Neural crest cell (in vitro differentiated cells): ENCODE results near the gene PER3. TPM values are rescaled to one million over a fixed set of nuclear protein-coding genes. Genes with fewer than 3 reads are reported as not detected.

ENCODE experiments used
- DNase-seq: peaks from one replicate; pipeline ENCODE4 v3.0.0; 2021; ENCODE audit warnings: low read depth, mixed read lengths, low spot score
- H3K27ac Mint-ChIP-seq: one replicate; pipeline ENCODE4 v1.8.0; 2021; ENCODE audit warnings: mild to moderate bottlenecking, mixed read lengths; ENCODE audit not compliant: unreplicated experiment
- H3K27me3 Mint-ChIP-seq: 2 replicates; pipeline ENCODE4 v1.8.0; 2021; ENCODE audit warnings: low read depth, mild to moderate bottlenecking, mixed read lengths
- H3K36me3 Mint-ChIP-seq: 2 replicates; pipeline ENCODE4 v1.8.0; 2021; ENCODE audit warnings: low read depth, mild to moderate bottlenecking, mixed read lengths
- H3K4me1 Mint-ChIP-seq: 2 replicates; pipeline ENCODE4 v1.8.0; 2021; ENCODE audit warnings: mixed read lengths
- H3K4me3 Mint-ChIP-seq: one replicate; pipeline ENCODE4 v1.8.0; 2021; ENCODE audit warnings: mild to moderate bottlenecking, mixed read lengths
- H3K9me3 Mint-ChIP-seq: 2 replicates; pipeline ENCODE4 v1.8.0; 2021; ENCODE audit warnings: mixed read lengths
- CTCF ChIP-seq: fragments of 200-600 bp; sonication (generic); conservative IDR thresholded peaks from 2 replicates; pipeline ENCODE4 v1.5.0; 2021; ENCODE audit warnings: antibody characterized with exemption, mild to moderate bottlenecking
- total RNA-seq: library from RNA; stranded (reverse); gene quantifications from 2 replicates; pipeline ENCODE4 v1.2.1, GENCODE V29; 2021

Gene PER3
- total RNA-seq, 1 donor from 2014 or later, result 5.3 TPM

GRCh38 chr1:7831458-7831857 is 47.4 kb downstream of the PER3 start:
- Mint-ChIP-seq H3K9me3 (no peaks in the 10 kb centered on the region), H3K4me1 (no peaks in the 10 kb centered on the region), H3K4me3 (no peak overlapping the region), H3K36me3 (peaks cover 8% of the 10 kb centered on the region), H3K27me3 (no peaks in the 10 kb centered on the region), H3K27ac (no peak overlapping the region)
- no peak for TF ChIP-seq CTCF
- no peak for DNase-seq

GRCh38 chr1:7833035-7833434 is 48.9 kb downstream of the PER3 start:
- no peak overlapping the region for H3K27ac Mint-ChIP-seq
- DNase-seq, result no peak
- no peaks in the 10 kb centered on the region for H3K4me1 Mint-ChIP-seq
- H3K9me3 Mint-ChIP-seq, result peaks cover 2% of the 10 kb centered on the region
- no peak for TF ChIP-seq CTCF
- no peaks in the 10 kb centered on the region for H3K27me3 Mint-ChIP-seq
- no peak overlapping the region for H3K4me3 Mint-ChIP-seq
- H3K36me3 Mint-ChIP-seq, result peaks cover 18% of the 10 kb centered on the region

GRCh38 chr1:7838714-7839113 is 54.6 kb downstream of the PER3 start:
- H3K36me3 Mint-ChIP-seq, result peaks cover 39% of the 10 kb centered on the region
- H3K9me3 Mint-ChIP-seq, result peaks cover 12% of the 10 kb centered on the region
- H3K4me3 Mint-ChIP-seq, result no peak overlapping the region
- TF ChIP-seq CTCF, result no peak
- H3K27me3 Mint-ChIP-seq, result no peaks in the 10 kb centered on the region
- no peak overlapping the region for H3K27ac Mint-ChIP-seq
- H3K4me1 Mint-ChIP-seq, result peaks cover 2% of the 10 kb centered on the region
- DNase-seq, result no peak

- no peak for TF ChIP-seq CTCF
- no peak overlapping the region for H3K27ac Mint-ChIP-seq
- peaks cover 3% of the 10 kb centered on the region for H3K4me1 Mint-ChIP-seq
- DNase-seq, result no peak
- H3K27me3 Mint-ChIP-seq, result no peaks in the 10 kb centered on the region
- H3K9me3 Mint-ChIP-seq, result peaks cover 12% of the 10 kb centered on the region
- peaks cover 39% of the 10 kb centered on the region for H3K36me3 Mint-ChIP-seq
- H3K4me3 Mint-ChIP-seq, result no peak overlapping the region
Measured at GRCh38 chr1:7839526-7839925, 55.4 kb downstream of the PER3 start.

- Mint-ChIP-seq H3K9me3 (peaks cover 10% of the 10 kb centered on the region), H3K36me3 (peaks cover 24% of the 10 kb centered on the region), H3K4me1 (peaks cover 3% of the 10 kb centered on the region), H3K27me3 (no peaks in the 10 kb centered on the region), H3K4me3 (no peak overlapping the region), H3K27ac (no peak overlapping the region)
- TF ChIP-seq CTCF, result no peak
- DNase-seq, result no peak
Measured at GRCh38 chr1:7842517-7842916, 58.4 kb downstream of the PER3 start.

GRCh38 chr1:7845761-7846160 is 61.7 kb downstream of the PER3 start:
- Mint-ChIP-seq H3K27ac (no peak overlapping the region), H3K27me3 (no peaks in the 10 kb centered on the region), H3K36me3 (peaks cover 3% of the 10 kb centered on the region), H3K9me3 (peaks cover 2% of the 10 kb centered on the region), H3K4me1 (peaks cover 3% of the 10 kb centered on the region), H3K4me3 (no peak overlapping the region)
- DNase-seq, result no peak
- no peak for TF ChIP-seq CTCF
